ENCODE data around the gene MYL3. TPM values are rescaled to one million over a fixed set of nuclear protein-coding genes. Genes with fewer than 3 reads are reported as not detected.

Gene MYL3
- total and polyA plus RNA-seq, 3 donors from 2014 or later = 1.2 to 14.5 (median 3.0) TPM

- intact Hi-C loops (cut with DNase I; ENCODE audit: low total_unique reads) = no loop called here
- Histone ChIP-seq H3K9me3 (no peaks in the 10 kb centered on the region), H3K4me1 (peaks cover 51% of the 10 kb centered on the region), H3K27ac (peak overlapping the region in 1 of 2 donors; percentile 71), H3K36me3 (ENCODE audit: low read depth, missing control alignments) (no peaks in the 10 kb centered on the region), H3K4me3 (no peak overlapping the region), H3K27me3 (no peaks in the 10 kb centered on the region)
- no peak for DNase-seq
- no peak for TF ChIP-seq POLR2A (IDR thresholded peaks at IDR 0.05)
- no peak for TF ChIP-seq CTCF (IDR thresholded peaks at IDR 0.05)
- 45 to 58% methylated on average over 4 to 5 of the region's 5 CpGs for WGBS, 2 donors
Measured at GRCh38 chr3:46873521-46873920, 10.3 kb upstream of the MYL3 start.

DNA sequence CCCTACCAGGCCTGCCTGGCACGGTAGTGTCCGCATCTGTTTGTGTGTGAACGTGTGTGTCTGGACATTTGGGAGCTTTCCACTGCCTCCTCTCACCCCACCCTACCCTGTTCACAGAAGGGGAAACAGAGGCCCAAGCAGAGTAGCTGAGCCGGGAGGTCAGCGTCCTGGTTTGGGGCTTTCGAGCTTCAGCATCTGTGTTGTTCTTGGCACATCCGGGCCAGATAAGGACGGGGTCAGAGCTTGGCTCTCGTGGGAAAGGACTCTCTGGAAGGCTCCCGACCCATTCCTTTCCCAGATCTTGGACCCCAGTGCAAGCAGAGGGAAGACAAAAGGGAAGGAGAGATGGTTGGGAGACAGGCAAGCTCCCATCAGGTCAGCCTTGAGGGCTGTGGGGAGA, 8.0 kb upstream of the MYL3 start:
- Histone ChIP-seq H3K36me3 (ENCODE audit: low read depth, missing control alignments) (no peaks in the 10 kb centered on the region), H3K9me3 (no peaks in the 10 kb centered on the region), H3K4me1 (peaks cover 68% of the 10 kb centered on the region), H3K27ac (no peak overlapping the region), H3K4me3 (no peak overlapping the region), H3K27me3 (no peaks in the 10 kb centered on the region)
- 53 to 60% methylated on average over 3 to 10 of the region's 10 CpGs for WGBS, 2 donors
- no peak for DNase-seq
- TF ChIP-seq CTCF (IDR thresholded peaks at IDR 0.05) (no peak), POLR2A (IDR thresholded peaks at IDR 0.05) (no peak)
- intact Hi-C loops (cut with DNase I; ENCODE audit: low total_unique reads) = no loop called here

DNA sequence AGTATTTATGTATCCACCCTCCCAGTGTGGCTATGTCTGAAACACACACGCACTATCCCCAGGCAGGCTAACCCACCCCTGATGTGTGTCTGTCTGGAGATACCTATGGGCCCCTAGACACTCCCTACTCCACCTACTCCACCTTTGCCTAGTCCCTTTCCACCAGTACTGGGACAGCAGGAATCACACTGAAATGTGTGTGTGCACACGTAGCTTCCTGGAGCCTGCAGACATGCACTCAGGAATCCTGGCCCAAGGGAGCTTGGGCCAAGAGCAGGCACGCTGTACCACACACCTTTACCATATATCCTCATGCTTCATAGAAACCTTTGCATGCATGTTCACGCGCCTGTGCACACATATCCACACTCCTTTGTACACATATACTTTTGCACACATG, 7.4 kb upstream of the MYL3 start:
- Histone ChIP-seq H3K4me1 (peaks cover 64% of the 10 kb centered on the region), H3K27ac (no peak overlapping the region), H3K4me3 (no peak overlapping the region), H3K36me3 (ENCODE audit: low read depth, missing control alignments) (no peaks in the 10 kb centered on the region), H3K9me3 (no peaks in the 10 kb centered on the region), H3K27me3 (no peaks in the 10 kb centered on the region)
- 80 to 87% methylated on average over 5 of the region's 5 CpGs for WGBS, 2 donors
- no peak for TF ChIP-seq CTCF (IDR thresholded peaks at IDR 0.05)
- TF ChIP-seq POLR2A (IDR thresholded peaks at IDR 0.05) = no peak
- no peak for DNase-seq
- intact Hi-C loops (cut with DNase I; ENCODE audit: low total_unique reads) = no loop called here

GRCh38 chr3:46869440-46869839, 6.2 kb upstream of the MYL3 start:
- H3K9me3 ChIP-seq = no peaks in the 10 kb centered on the region
- H3K27me3 ChIP-seq = no peaks in the 10 kb centered on the region
- no peak for TF ChIP-seq CTCF (IDR thresholded peaks at IDR 0.05)
- TF ChIP-seq POLR2A (IDR thresholded peaks at IDR 0.05) = no peak
- H3K4me3 ChIP-seq = no peak overlapping the region
- intact Hi-C loops (cut with DNase I; ENCODE audit: low total_unique reads) = no loop called here
- no peaks in the 10 kb centered on the region for H3K36me3 ChIP-seq (ENCODE audit: low read depth, missing control alignments)
- 75 to 83% methylated on average over 10 of the region's 10 CpGs for WGBS, 2 donors
- H3K4me1 ChIP-seq = peaks cover 52% of the 10 kb centered on the region
- DNase-seq = no peak
- no peak overlapping the region for H3K27ac ChIP-seq

DNA sequence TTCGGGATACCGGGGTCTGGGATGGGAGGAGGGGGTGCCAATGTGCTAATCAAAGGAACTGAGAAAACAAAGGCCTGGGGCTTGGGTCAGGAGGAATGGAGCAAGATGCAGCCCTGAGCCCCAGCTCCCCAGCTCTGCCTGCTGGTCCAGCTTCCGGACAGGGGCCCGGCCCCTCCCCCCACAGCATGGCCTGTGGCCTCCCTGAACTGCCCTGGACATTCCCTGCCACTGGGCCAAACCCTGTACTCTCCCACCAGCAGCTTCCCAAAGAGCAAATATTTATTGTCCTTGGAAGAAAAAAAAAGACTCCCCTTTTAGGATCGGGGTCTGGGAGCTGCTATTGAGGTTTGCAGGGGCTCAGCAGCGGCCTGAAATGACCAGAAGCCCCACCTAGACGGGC, 5.7 kb upstream of the MYL3 start:
- no peak overlapping the region for H3K4me3 ChIP-seq
- 68 to 71% methylated on average over 6 to 7 of the region's 7 CpGs for WGBS, 2 donors
- no peak for TF ChIP-seq CTCF (IDR thresholded peaks at IDR 0.05)
- no peak overlapping the region for H3K27ac ChIP-seq
- peaks cover 52% of the 10 kb centered on the region for H3K4me1 ChIP-seq
- no peaks in the 10 kb centered on the region for H3K27me3 ChIP-seq
- no peaks in the 10 kb centered on the region for H3K9me3 ChIP-seq
- DNase-seq = no peak
- intact Hi-C loops (cut with DNase I; ENCODE audit: low total_unique reads) = no loop called here
- no peaks in the 10 kb centered on the region for H3K36me3 ChIP-seq (ENCODE audit: low read depth, missing control alignments)
